T-cell (primary cell): Measurements from ENCODE around the gene CYSLTR2. TPM values are rescaled to one million over a fixed set of nuclear protein-coding genes. Genes with fewer than 3 reads are reported as not detected.
A peak's percentile ranks its signal among the peaks of the same experiment; 100 is the strongest.

Source experiments
- ATAC-seq, 4 experiments: fragments of 200-7000 bp in 3 of 4; fragments of 150-1000 bp in 1 of 4; cut with Tn5 transposase; replicated peaks in 1 of 4; 1 replicate in 3 of 4; 2 replicates in 1 of 4; pipeline ENCODE4 v1.10.0; 2021; ENCODE audit warnings: moderate library complexity in 3 of 4, mild to moderate bottlenecking in 2 of 4, moderate number of reproducible peaks in 1 of 4
- CTCF ChIA-PET, 2 donors: fragments of 300-600 bp; sonication (Branson Sonifier 250); formaldehyde crosslinking; loops; one replicate each; lab custom pipeline; 2022; ENCODE audit warnings: antibody characterized with exemption in 2 of 2; lab: Charles Lee
- POLR2A ChIA-PET, 2 donors: fragments of 300-600 bp; sonication (Branson Sonifier 250); formaldehyde crosslinking; loops; one replicate each; lab custom pipeline; 2022; ENCODE audit warnings: antibody characterized with exemption in 2 of 2; lab: Charles Lee
- DNase-seq, 35 experiments: peaks; one replicate each; pipeline versions ENCODE4 v3.0.0 to v3.0.0-alpha.2; 2013 to 2023
- H3K27ac ChIP-seq: one replicate; pipeline ENCODE4 v1.5.1; 2013; ENCODE audit warnings: low read length
- H3K27me3 ChIP-seq, 2 experiments: replicated peaks in 1 of 2; 1 replicate in 1 of 2; 2 replicates in 1 of 2; pipeline versions ENCODE4 v1.6.1 to v1.7.0; 2013; ENCODE audit warnings: low read length in 1 of 2, mixed read lengths in 1 of 2; ENCODE audit not compliant: control insufficient read depth in 2 of 2, insufficient read depth in 2 of 2; ENCODE audit errors: extremely low read depth in 1 of 2
- H3K36me3 ChIP-seq, 2 donors: 1 replicate in 1 of 2; 2 replicates in 1 of 2; pipeline versions ENCODE4 v1.6.1 to v1.7.0; 2013; ENCODE audit warnings: low read length in 1 of 2; ENCODE audit not compliant: control insufficient read depth in 2 of 2, insufficient read depth in 1 of 2; ENCODE audit errors: extremely low read depth in 1 of 2
- H3K4me1 ChIP-seq, 2 experiments: 1 replicate in 1 of 2; 2 replicates in 1 of 2; pipeline versions ENCODE4 v1.6.1 to v1.7.0; 2013; ENCODE audit warnings: low read length in 2 of 2, mixed read lengths in 1 of 2; ENCODE audit not compliant: insufficient read depth in 2 of 2, control insufficient read depth in 1 of 2; ENCODE audit errors: extremely low read depth in 1 of 2
- H3K4me3 ChIP-seq, 2 donors: 1 replicate in 1 of 2; 2 replicates in 1 of 2; pipeline versions ENCODE4 v1.5.1 to v1.7.0; 2013; ENCODE audit warnings: mild to moderate bottlenecking in 2 of 2, low read length in 1 of 2, moderate library complexity in 1 of 2; ENCODE audit not compliant: control insufficient read depth in 1 of 2; ENCODE audit errors: extremely low read depth in 1 of 2
- H3K9me3 ChIP-seq: 2 replicates; pipeline ENCODE4 v1.7.0; 2013
- H3K27ac Mint-ChIP-seq, 2 donors: one replicate each; pipeline ENCODE4 v1.8.0; 2020 to 2021; ENCODE audit warnings: mild to moderate bottlenecking in 2 of 2, mixed read lengths in 2 of 2
- H3K27me3 Mint-ChIP-seq, 2 donors: one replicate each; pipeline ENCODE4 v1.8.0; 2021 to 2022; ENCODE audit warnings: mixed read lengths in 2 of 2
- H3K36me3 Mint-ChIP-seq: one replicate; pipeline ENCODE4 v1.8.0; 2021; ENCODE audit warnings: mixed read lengths
- H3K4me1 Mint-ChIP-seq, 3 donors: one replicate each; pipeline ENCODE4 v1.8.0; 2020 to 2022; ENCODE audit warnings: mixed read lengths in 3 of 3, mild to moderate bottlenecking in 1 of 3
- H3K4me3 Mint-ChIP-seq, 3 donors: one replicate each; pipeline ENCODE4 v1.8.0; 2020 to 2022; ENCODE audit warnings: mild to moderate bottlenecking in 3 of 3, mixed read lengths in 3 of 3, moderate library complexity in 3 of 3
- H3K9me3 Mint-ChIP-seq, 3 donors: one replicate each; pipeline ENCODE4 v1.8.0; 2020 to 2022; ENCODE audit warnings: mixed read lengths in 3 of 3
- WGBS: methylation state at CpG from one replicate; pipeline ENCODE4 v1.1.5; 2013; ENCODE audit warnings: missing lambda C conversion rate; ENCODE audit not compliant: insufficient coverage; 5-methylcytosine and 5-hydroxymethylcytosine counted together
- total RNA-seq, 35 experiments: library from RNA in 6 of 35; stranded (reverse) in 6 of 35; fragments of 120-200 nt in 1 of 35; gene quantifications; one replicate each; pipeline versions ENCODE4 v1.2.1 to v1.2.4 and lab custom pipeline; 2013 to 2026

The CYSLTR2 gene
- total RNA-seq, 5 donors from 2014 or later (not counting 1 experiment from before 2014, with no cell fraction given), result 1.7 to 6.2 (median 2.9) TPM

GRCh38 chr13:48640767-48641166 lies 13.0 kb upstream of the CYSLTR2 start:
- no peak for ATAC-seq
- H3K4me1 ChIP-seq, result no peaks in the 10 kb centered on the region
- no peak overlapping the region for H3K4me3 ChIP-seq
- Mint-ChIP-seq H3K36me3 (peaks cover 4% of the 10 kb centered on the region), H3K4me1 (no peaks in the 10 kb centered on the region), H3K27me3 (peaks cover 3 to 5% of the 10 kb centered on the region in 2 donors), H3K4me3 (no peak overlapping the region), H3K27ac (peak overlapping the region in 1 of 2 donors; percentile 25), H3K9me3 (peaks cover 8 to 14% (median 10%) of the 10 kb centered on the region in 3 donors)
- no peak for DNase-seq
- no peaks in the 10 kb centered on the region for H3K36me3 ChIP-seq
- 79% methylated on average over 7 of the region's 7 CpGs for WGBS
- ChIA-PET POLR2A (no interaction called here), CTCF (no interaction called here)
- H3K27ac ChIP-seq, result no peak overlapping the region
- no peaks in the 10 kb centered on the region for H3K9me3 ChIP-seq
- H3K27me3 ChIP-seq, result no peaks in the 10 kb centered on the region

GRCh38 chr13:48641404-48641803 lies 12.3 kb upstream of the CYSLTR2 start:
- DNase-seq, result no peak
- no peaks in the 10 kb centered on the region for H3K4me1 Mint-ChIP-seq
- Histone ChIP-seq H3K4me3 (no peak overlapping the region), H3K36me3 (no peaks in the 10 kb centered on the region), H3K27ac (no peak overlapping the region), H3K27me3 (no peaks in the 10 kb centered on the region), H3K4me1 (no peaks in the 10 kb centered on the region), H3K9me3 (no peaks in the 10 kb centered on the region)
- peaks cover 4 to 5% of the 10 kb centered on the region in 2 donors for H3K27me3 Mint-ChIP-seq
- H3K9me3 Mint-ChIP-seq, result peaks cover 3 to 9% (median 6%) of the 10 kb centered on the region in 3 donors
- no peak overlapping the region for H3K4me3 Mint-ChIP-seq
- POLR2A ChIA-PET, result no interaction called here
- CTCF ChIA-PET, result no interaction called here
- ATAC-seq, result no peak
- no peak overlapping the region for H3K27ac Mint-ChIP-seq
- H3K36me3 Mint-ChIP-seq, result peaks cover 4% of the 10 kb centered on the region
- WGBS, result 100% methylated on average over 1 of the region's 2 CpGs

- DNase-seq, result no peak
- no peak overlapping the region for H3K27ac Mint-ChIP-seq
- no peaks in the 10 kb centered on the region for H3K36me3 ChIP-seq
- no peaks in the 10 kb centered on the region for H3K4me1 Mint-ChIP-seq
- peaks cover 4% of the 10 kb centered on the region for H3K36me3 Mint-ChIP-seq
- peaks cover 0 to 7% (median 4%) of the 10 kb centered on the region in 3 donors for H3K9me3 Mint-ChIP-seq
- no peak overlapping the region for H3K4me3 Mint-ChIP-seq
- no peak overlapping the region for H3K4me3 ChIP-seq
- H3K27me3 ChIP-seq, result no peaks in the 10 kb centered on the region
- no peaks in the 10 kb centered on the region for H3K9me3 ChIP-seq
- H3K4me1 ChIP-seq, result no peaks in the 10 kb centered on the region
- ChIA-PET POLR2A (no interaction called here), CTCF (no interaction called here)
- no peak overlapping the region for H3K27ac ChIP-seq
- peaks cover 4 to 8% of the 10 kb centered on the region in 2 donors for H3K27me3 Mint-ChIP-seq
- no peak for ATAC-seq
- no CpG with 5 or more reads among the region's 6 CpGs for WGBS
Observed at GRCh38 chr13:48642061-48642460, 11.7 kb upstream of the CYSLTR2 start.

GRCh38 chr13:48643159-48643558 lies 10.6 kb upstream of the CYSLTR2 start:
- no peak overlapping the region for H3K27ac ChIP-seq
- H3K36me3 ChIP-seq, result no peaks in the 10 kb centered on the region
- Mint-ChIP-seq H3K4me3 (no peak overlapping the region), H3K36me3 (peaks cover 4% of the 10 kb centered on the region), H3K27me3 (peaks cover 1 to 8% of the 10 kb centered on the region in 2 donors), H3K27ac (no peak overlapping the region), H3K9me3 (peaks cover 0 to 3% (median 0%) of the 10 kb centered on the region in 3 donors), H3K4me1 (peaks cover 3 to 7% (median 3%) of the 10 kb centered on the region in 3 donors)
- H3K4me3 ChIP-seq, result no peak overlapping the region
- no peaks in the 10 kb centered on the region for H3K4me1 ChIP-seq
- WGBS, result no CpG with 5 or more reads among the region's 1 CpG
- H3K27me3 ChIP-seq, result no peaks in the 10 kb centered on the region
- peak in 1 of 35 experiments; percentile 18 for DNase-seq
- no peak for ATAC-seq
- H3K9me3 ChIP-seq, result no peaks in the 10 kb centered on the region
- CTCF ChIA-PET, result interaction anchor here in 1 of 2 donors (0.5 kb wide), 1 partner anchor 521 kb away, joined by 3 read pairs; no protein-coding TSS in a partner anchor
- POLR2A ChIA-PET, result no interaction called here

GRCh38 chr13:48644141-48644540 lies 9.6 kb upstream of the CYSLTR2 start:
- DNase-seq (no peak), ATAC-seq (no peak)
- POLR2A ChIA-PET, result no interaction called here
- Histone ChIP-seq H3K27me3 (no peaks in the 10 kb centered on the region), H3K36me3 (no peaks in the 10 kb centered on the region), H3K4me1 (no peaks in the 10 kb centered on the region), H3K9me3 (no peaks in the 10 kb centered on the region), H3K27ac (no peak overlapping the region), H3K4me3 (no peak overlapping the region)
- CTCF ChIA-PET, result interaction anchor here in 1 of 2 donors (0.8 kb wide), 1 partner anchor 127 kb away, joined by 4 read pairs; no protein-coding TSS in a partner anchor
- 100% methylated on average over 2 of the region's 5 CpGs for WGBS
- Mint-ChIP-seq H3K36me3 (peaks cover 1% of the 10 kb centered on the region), H3K9me3 (no peaks in the 10 kb centered on the region), H3K4me3 (no peak overlapping the region), H3K27me3 (peaks cover 1 to 6% of the 10 kb centered on the region in 2 donors), H3K4me1 (peaks cover 10 to 14% (median 12%) of the 10 kb centered on the region in 3 donors), H3K27ac (no peak overlapping the region)

- no peak for ATAC-seq
- CTCF ChIA-PET, result interaction anchor here in 1 of 2 donors (0.8 kb wide), 1 partner anchor 127 kb away, joined by 4 read pairs; no protein-coding TSS in a partner anchor
- no peak overlapping the region for H3K27ac ChIP-seq
- no peaks in the 10 kb centered on the region for H3K36me3 ChIP-seq
- H3K36me3 Mint-ChIP-seq, result no peaks in the 10 kb centered on the region
- no peaks in the 10 kb centered on the region for H3K27me3 ChIP-seq
- H3K4me1 ChIP-seq, result no peaks in the 10 kb centered on the region
- no peak overlapping the region for H3K4me3 ChIP-seq
- H3K4me1 Mint-ChIP-seq, result peaks cover 10 to 14% (median 12%) of the 10 kb centered on the region in 3 donors
- H3K9me3 ChIP-seq, result no peaks in the 10 kb centered on the region
- no peak overlapping the region for H3K27ac Mint-ChIP-seq
- POLR2A ChIA-PET, result no interaction called here
- peaks cover 1 to 3% of the 10 kb centered on the region in 2 donors for H3K27me3 Mint-ChIP-seq
- no peak overlapping the region for H3K4me3 Mint-ChIP-seq
- no peaks in the 10 kb centered on the region for H3K9me3 Mint-ChIP-seq
- DNase-seq, result no peak
Observed at GRCh38 chr13:48644951-48645350, 8.8 kb upstream of the CYSLTR2 start.
